ENCODE measurements around the gene TP53TG5.

TP53TG5 gene

GRCh38 chr20:45387274-45387673 is 9.1 kb upstream of the TP53TG5 start:
- Histone ChIP-seq H3K4me2 (ENCODE audit: low read length) (no peak overlapping the region), H2AFZ (ENCODE audit: low read depth, low read length) (no peak overlapping the region), H3K36me3 (replicated peaks; ENCODE audit: low read depth, low read length) (peaks cover 1% of the 10 kb centered on the region), H4K20me1 (ENCODE audit: insufficient read depth, low read length) (no peaks in the 10 kb centered on the region), H3K4me3 (ENCODE audit: low read length) (no peak overlapping the region), H3K27ac (ENCODE audit: low read length) (no peak overlapping the region), H3K9me3 (ENCODE audit: insufficient read depth, low read length) (no peaks in the 10 kb centered on the region), H3K9ac (ENCODE audit: low read length) (no peak overlapping the region), H3K4me1 (ENCODE audit: low read length) (no peaks in the 10 kb centered on the region; the same call in 1 of the 2 replicates), H3K27me3 (ENCODE audit: low read depth, low read length) (no peaks in the 10 kb centered on the region), H3K79me2 (ENCODE audit: low read length) (no peaks in the 10 kb centered on the region)
- TF ChIP-seq EZH2phosphoT487 (IDR thresholded peaks at IDR 0.05; ENCODE audit: low read depth) (no peak), CTCF (IDR thresholded peaks at IDR 0.05; ENCODE audit: low read depth, low read length) (no peak)

GRCh38 chr20:45377269-45377668 is 856 bp downstream of the TP53TG5 start:
- no peak for TF ChIP-seq CTCF (IDR thresholded peaks at IDR 0.05; ENCODE audit: low read depth, low read length)
- no peak for TF ChIP-seq EZH2phosphoT487 (IDR thresholded peaks at IDR 0.05; ENCODE audit: low read depth)
- no peaks in the 10 kb centered on the region for H4K20me1 ChIP-seq (ENCODE audit: insufficient read depth, low read length)
- H3K4me3 ChIP-seq (ENCODE audit: low read length) = no peak overlapping the region
- H3K27me3 ChIP-seq (ENCODE audit: low read depth, low read length) = no peaks in the 10 kb centered on the region
- H2AFZ ChIP-seq (ENCODE audit: low read depth, low read length) = no peak overlapping the region
- H3K36me3 ChIP-seq (replicated peaks; ENCODE audit: low read depth, low read length) = peaks cover 11% of the 10 kb centered on the region
- peaks cover 9% of the 10 kb centered on the region; the same call in 1 of the 2 replicates for H3K4me1 ChIP-seq (ENCODE audit: low read length)
- H3K4me2 ChIP-seq (ENCODE audit: low read length) = no peak overlapping the region
- no peak overlapping the region for H3K9ac ChIP-seq (ENCODE audit: low read length)
- no peak overlapping the region for H3K27ac ChIP-seq (ENCODE audit: low read length)
- no peaks in the 10 kb centered on the region for H3K9me3 ChIP-seq (ENCODE audit: insufficient read depth, low read length)
- no peaks in the 10 kb centered on the region for H3K79me2 ChIP-seq (ENCODE audit: low read length)

- H3K9me3 ChIP-seq (ENCODE audit: insufficient read depth, low read length) = no peaks in the 10 kb centered on the region
- H3K9ac ChIP-seq (ENCODE audit: low read length) = no peak overlapping the region
- TF ChIP-seq CTCF (IDR thresholded peaks at IDR 0.05; ENCODE audit: low read depth, low read length) = no peak
- TF ChIP-seq EZH2phosphoT487 (IDR thresholded peaks at IDR 0.05; ENCODE audit: low read depth) = no peak
- no peak overlapping the region for H3K4me3 ChIP-seq (ENCODE audit: low read length)
- H3K79me2 ChIP-seq (ENCODE audit: low read length) = peaks cover 7% of the 10 kb centered on the region; the same call in 1 of the 2 replicates
- peaks cover 15% of the 10 kb centered on the region for H3K4me1 ChIP-seq (ENCODE audit: low read length)
- peaks cover 15% of the 10 kb centered on the region; the same call in 1 of the 2 replicates for H4K20me1 ChIP-seq (ENCODE audit: insufficient read depth, low read length)
- no peak overlapping the region for H3K4me2 ChIP-seq (ENCODE audit: low read length)
- peaks cover 23% of the 10 kb centered on the region for H3K36me3 ChIP-seq (replicated peaks; ENCODE audit: low read depth, low read length)
- peaks cover 15% of the 10 kb centered on the region for H3K27me3 ChIP-seq (ENCODE audit: low read depth, low read length)
- no peak overlapping the region for H2AFZ ChIP-seq (ENCODE audit: low read depth, low read length)
- no peak overlapping the region for H3K27ac ChIP-seq (ENCODE audit: low read length)
Measured at GRCh38 chr20:45374966-45375365, 3.2 kb downstream of the TP53TG5 start.

- peaks cover 16% of the 10 kb centered on the region; the same call in 1 of the 2 replicates for H4K20me1 ChIP-seq (ENCODE audit: insufficient read depth, low read length)
- no peak overlapping the region for H2AFZ ChIP-seq (ENCODE audit: low read depth, low read length)
- no peak overlapping the region for H3K9ac ChIP-seq (ENCODE audit: low read length)
- no peak overlapping the region for H3K27ac ChIP-seq (ENCODE audit: low read length)
- peaks cover 16% of the 10 kb centered on the region for H3K27me3 ChIP-seq (ENCODE audit: low read depth, low read length)
- TF ChIP-seq EZH2phosphoT487 (IDR thresholded peaks at IDR 0.05; ENCODE audit: low read depth) (no peak), CTCF (IDR thresholded peaks at IDR 0.05; ENCODE audit: low read depth, low read length) (no peak)
- H3K36me3 ChIP-seq (replicated peaks; ENCODE audit: low read depth, low read length) = peaks cover 23% of the 10 kb centered on the region
- H3K4me2 ChIP-seq (ENCODE audit: low read length) = peak overlapping the region; percentile 74; the same call in 1 of the 2 replicates
- peaks cover 9% of the 10 kb centered on the region; the same call in 1 of the 2 replicates for H3K79me2 ChIP-seq (ENCODE audit: low read length)
- no peaks in the 10 kb centered on the region for H3K9me3 ChIP-seq (ENCODE audit: insufficient read depth, low read length)
- peaks cover 24% of the 10 kb centered on the region for H3K4me1 ChIP-seq (ENCODE audit: low read length)
- peak overlapping the region; percentile 71; the same call in 1 of the 2 replicates for H3K4me3 ChIP-seq (ENCODE audit: low read length)
Measured at GRCh38 chr20:45374101-45374467, 4.0 kb downstream of the TP53TG5 start.
